ENCODE results near the gene BCL7B. TPM values are rescaled to one million over a fixed set of nuclear protein-coding genes. Genes with fewer than 3 reads are reported as not detected.

BCL7B gene
- total and polyA plus RNA-seq, 2 of the 13 experiments (the other 11 are each of a cell fraction or from before 2014, with no cell fraction given), result 24.3 to 38.2 TPM

DNA sequence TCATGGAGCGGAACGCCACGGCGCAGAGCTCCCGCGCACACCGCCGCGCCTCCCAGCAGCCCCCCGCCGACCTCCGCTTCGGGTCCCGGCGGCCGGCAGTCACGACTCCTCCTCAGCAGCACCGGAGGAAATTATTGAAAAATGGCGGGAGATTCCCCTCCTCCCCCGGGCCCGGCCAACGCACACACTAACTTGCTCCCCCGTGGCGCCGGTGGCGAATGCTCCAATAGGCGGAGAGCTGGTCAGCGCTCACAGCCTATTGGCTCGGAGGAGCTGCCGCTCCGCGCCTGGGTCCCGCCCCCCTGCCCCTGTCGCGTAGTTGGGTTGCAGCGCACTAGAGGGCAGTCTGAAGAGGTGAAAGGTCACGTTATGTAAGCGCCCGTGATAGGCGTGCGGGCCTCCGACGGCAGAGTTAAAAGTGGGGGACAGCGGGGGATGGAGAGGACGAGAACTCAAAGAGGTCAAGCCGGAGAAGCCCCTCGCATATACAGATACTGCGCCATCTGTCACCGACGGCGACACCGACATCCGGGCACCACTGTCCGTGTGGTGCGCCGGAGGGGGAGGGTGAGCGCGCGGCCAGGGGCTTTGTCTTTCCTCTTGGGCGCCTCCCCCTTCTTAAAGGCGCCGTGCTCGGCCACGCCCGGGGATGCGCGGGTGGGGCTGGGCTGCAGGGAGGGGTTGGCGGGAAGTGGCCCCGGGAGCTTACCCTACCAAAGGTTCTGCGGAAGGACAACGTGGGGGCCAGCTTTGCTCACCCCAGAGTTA is 35.2 kb downstream of the BCL7B start, which contains the start of gene BAZ1B (continued):
- peak; percentile 52; the same call in 1 of the 2 replicates for TF ChIP-seq FOXP4 (CRISPR knock-in tag; IDR thresholded peaks at IDR 0.05)
- TF ChIP-seq DNMT1 (CRISPR knock-in tag; IDR thresholded peaks at IDR 0.05), result no peak
- no peak for TF ChIP-seq MZF1 (CRISPR knock-in tag; IDR thresholded peaks at IDR 0.05; ENCODE audit: borderline replicate concordance)
- TF ChIP-seq ZNF7 (CRISPR knock-in tag; IDR thresholded peaks at IDR 0.05), result no peak; the same call in 1 of the 2 replicates
- TF ChIP-seq ZNF160 (CRISPR knock-in tag; IDR thresholded peaks at IDR 0.05), result no peak
- 0 out of 2 replicates have a peak, but pooled peaks have one; percentile 66 for TF ChIP-seq ZNF572 (CRISPR knock-in tag; IDR thresholded peaks at IDR 0.05)
- TF ChIP-seq PRMT3 (CRISPR knock-in tag; IDR thresholded peaks at IDR 0.05; ENCODE audit: borderline replicate concordance, low read depth), result no peak
- peak; percentile 78 for TF ChIP-seq GATAD1 (CRISPR knock-in tag; IDR thresholded peaks at IDR 0.05)
- TF ChIP-seq, protein P1, sequence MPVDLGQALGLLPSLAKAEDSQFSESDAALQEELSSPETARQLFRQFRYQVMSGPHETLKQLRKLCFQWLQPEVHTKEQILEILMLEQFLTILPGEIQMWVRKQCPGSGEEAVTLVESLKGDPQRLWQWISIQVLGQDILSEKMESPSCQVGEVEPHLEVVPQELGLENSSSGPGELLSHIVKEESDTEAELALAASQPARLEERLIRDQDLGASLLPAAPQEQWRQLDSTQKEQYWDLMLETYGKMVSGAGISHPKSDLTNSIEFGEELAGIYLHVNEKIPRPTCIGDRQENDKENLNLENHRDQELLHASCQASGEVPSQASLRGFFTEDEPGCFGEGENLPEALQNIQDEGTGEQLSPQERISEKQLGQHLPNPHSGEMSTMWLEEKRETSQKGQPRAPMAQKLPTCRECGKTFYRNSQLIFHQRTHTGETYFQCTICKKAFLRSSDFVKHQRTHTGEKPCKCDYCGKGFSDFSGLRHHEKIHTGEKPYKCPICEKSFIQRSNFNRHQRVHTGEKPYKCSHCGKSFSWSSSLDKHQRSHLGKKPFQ (CRISPR knock-in tag; IDR thresholded peaks at IDR 0.05; ENCODE audit: insufficient replicate concordance), result peak; percentile 15
- TF ChIP-seq, protein P2, sequence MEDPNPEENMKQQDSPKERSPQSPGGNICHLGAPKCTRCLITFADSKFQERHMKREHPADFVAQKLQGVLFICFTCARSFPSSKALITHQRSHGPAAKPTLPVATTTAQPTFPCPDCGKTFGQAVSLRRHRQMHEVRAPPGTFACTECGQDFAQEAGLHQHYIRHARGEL (CRISPR knock-in tag; IDR thresholded peaks at IDR 0.05), result no peak
- no peak for TF ChIP-seq ZNF451 (CRISPR knock-in tag; IDR thresholded peaks at IDR 0.05)
- TF ChIP-seq ZNF574 (CRISPR knock-in tag; IDR thresholded peaks at IDR 0.05), result peak; percentile 55
- peak; percentile 79 for TF ChIP-seq ARNTL (CRISPR knock-in tag; IDR thresholded peaks at IDR 0.05)
- TF ChIP-seq FUBP1 (CRISPR knock-in tag; IDR thresholded peaks at IDR 0.05; ENCODE audit: borderline replicate concordance), result no peak
- TF ChIP-seq, protein P3, sequence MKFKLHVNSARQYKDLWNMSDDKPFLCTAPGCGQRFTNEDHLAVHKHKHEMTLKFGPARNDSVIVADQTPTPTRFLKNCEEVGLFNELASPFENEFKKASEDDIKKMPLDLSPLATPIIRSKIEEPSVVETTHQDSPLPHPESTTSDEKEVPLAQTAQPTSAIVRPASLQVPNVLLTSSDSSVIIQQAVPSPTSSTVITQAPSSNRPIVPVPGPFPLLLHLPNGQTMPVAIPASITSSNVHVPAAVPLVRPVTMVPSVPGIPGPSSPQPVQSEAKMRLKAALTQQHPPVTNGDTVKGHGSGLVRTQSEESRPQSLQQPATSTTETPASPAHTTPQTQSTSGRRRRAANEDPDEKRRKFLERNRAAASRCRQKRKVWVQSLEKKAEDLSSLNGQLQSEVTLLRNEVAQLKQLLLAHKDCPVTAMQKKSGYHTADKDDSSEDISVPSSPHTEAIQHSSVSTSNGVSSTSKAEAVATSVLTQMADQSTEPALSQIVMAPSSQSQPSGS (CRISPR knock-in tag; IDR thresholded peaks at IDR 0.05), result peak; percentile 62; the same call in 1 of the 2 replicates
- TF ChIP-seq KDM6A (CRISPR knock-in tag; IDR thresholded peaks at IDR 0.05; ENCODE audit: low read depth), result no peak
- no peak for TF ChIP-seq ZNF484 (CRISPR knock-in tag; IDR thresholded peaks at IDR 0.05; ENCODE audit: borderline replicate concordance, low read depth)
- TF ChIP-seq ZKSCAN5 (CRISPR knock-in tag; IDR thresholded peaks at IDR 0.05), result no peak
- no peak for TF ChIP-seq CEBPB (IDR thresholded peaks at IDR 0.05; ENCODE audit: borderline replicate concordance, low read depth, low read length)
